Liver (tissue), 9 donors: Measurements from ENCODE around the gene AKT3. TPM values are rescaled to one million over a fixed set of nuclear protein-coding genes. Genes with fewer than 3 reads are reported as not detected.

ENCODE experiments used
- DNase-seq: peaks from one replicate; pipeline ENCODE4 v3.0.0-alpha.2; 2017; ENCODE audit warnings: low spot score
- H3K27ac ChIP-seq, 2 donors: one replicate each; pipeline ENCODE4 v1.7.0; 2013; ENCODE audit warnings: inconsistent platforms in 2 of 2, low read length in 2 of 2, control low read depth in 1 of 2, low read depth in 1 of 2, mild to moderate bottlenecking in 1 of 2
- H3K27me3 ChIP-seq, 4 donors: one replicate each; pipeline versions ENCODE4 v1.6.1 to v1.7.0; 2013; ENCODE audit warnings: low read length in 3 of 4, inconsistent platforms in 1 of 4, mild to moderate bottlenecking in 1 of 4, moderate library complexity in 1 of 4; ENCODE audit not compliant: control insufficient read depth in 4 of 4, insufficient read depth in 4 of 4
- H3K36me3 ChIP-seq, 4 donors: one replicate each; pipeline versions ENCODE4 v1.6.1 to v1.7.0; 2013; ENCODE audit warnings: low read length in 3 of 4, mild to moderate bottlenecking in 3 of 4, low read depth in 1 of 4, moderate library complexity in 1 of 4; ENCODE audit not compliant: control insufficient read depth in 4 of 4, insufficient read depth in 3 of 4
- H3K4me1 ChIP-seq, 4 donors: one replicate each; pipeline versions ENCODE4 v1.6.1 to v1.7.0; 2013; ENCODE audit warnings: low read length in 3 of 4, mild to moderate bottlenecking in 3 of 4, moderate library complexity in 1 of 4; ENCODE audit not compliant: control insufficient read depth in 4 of 4, insufficient read depth in 4 of 4
- H3K4me3 ChIP-seq, 3 donors: one replicate each; pipeline versions ENCODE4 v1.6.1 to v1.7.0; 2013; ENCODE audit warnings: low read length in 3 of 3, control low read depth in 1 of 3, low read depth in 1 of 3, mild to moderate bottlenecking in 1 of 3
- H3K9ac ChIP-seq, 2 donors: one replicate each; pipeline ENCODE4 v1.7.0; 2013; ENCODE audit warnings: low read length in 2 of 2, mild to moderate bottlenecking in 2 of 2, moderate library complexity in 2 of 2, control low read depth in 1 of 2, low read depth in 1 of 2
- H3K9me3 ChIP-seq, 4 donors: one replicate each; pipeline versions ENCODE4 v1.6.1 to v1.7.0; 2013; ENCODE audit warnings: low read length in 3 of 4; ENCODE audit not compliant: control insufficient read depth in 4 of 4
- EGR1 ChIP-seq, 2 donors: IDR thresholded peaks; 2 replicates each; pipeline ENCODE4 v1.6.1; 2016 to 2018; ENCODE audit warnings: antibody characterized with exemption in 2 of 2, low read depth in 2 of 2
- FOXA1 ChIP-seq: IDR thresholded peaks from 2 replicates; pipeline ENCODE4 v1.6.1; 2016; ENCODE audit warnings: antibody characterized with exemption
- FOXA2 ChIP-seq: IDR thresholded peaks from 2 replicates; pipeline ENCODE4 v1.6.1; 2016; ENCODE audit warnings: antibody characterized with exemption
- GABPA ChIP-seq, 2 donors: IDR thresholded peaks in 1 of 2; conservative IDR thresholded peaks in 1 of 2; 2 replicates each; pipeline ENCODE4 v1.6.1; 2016; ENCODE audit warnings: antibody characterized with exemption in 2 of 2, mild to moderate bottlenecking in 1 of 2, moderate library complexity in 1 of 2
- HNF4A ChIP-seq, 2 donors: conservative IDR thresholded peaks; 2 replicates each; pipeline ENCODE4 v1.6.1; 2016; ENCODE audit warnings: antibody characterized with exemption in 2 of 2, mild to moderate bottlenecking in 2 of 2
- HNF4G ChIP-seq: IDR thresholded peaks from 2 replicates; pipeline ENCODE4 v1.6.1; 2016; ENCODE audit warnings: antibody characterized with exemption
- JUND ChIP-seq, 2 donors: IDR thresholded peaks; 2 replicates each; pipeline ENCODE4 v1.6.1; 2016; ENCODE audit warnings: antibody characterized with exemption in 2 of 2
- NR2F2 ChIP-seq: IDR thresholded peaks from 2 replicates; pipeline ENCODE4 v1.6.1; 2016; ENCODE audit warnings: antibody characterized with exemption
- RAD21 ChIP-seq, 2 donors: IDR thresholded peaks; 2 replicates each; pipeline ENCODE4 v1.6.1; 2016; ENCODE audit warnings: antibody characterized with exemption in 2 of 2, mild to moderate bottlenecking in 2 of 2
- RXRA ChIP-seq, 2 donors: IDR thresholded peaks; 2 replicates each; pipeline ENCODE4 v1.6.1; 2017 to 2018; ENCODE audit warnings: antibody characterized with exemption in 2 of 2, mild to moderate bottlenecking in 1 of 2
- SP1 ChIP-seq: IDR thresholded peaks from 2 replicates; pipeline ENCODE4 v1.6.1; 2018; ENCODE audit warnings: antibody characterized with exemption, mild to moderate bottlenecking
- TAF1 ChIP-seq: conservative IDR thresholded peaks from 2 replicates; pipeline ENCODE4 v1.6.1; 2016; ENCODE audit warnings: antibody characterized with exemption, mild to moderate bottlenecking
- YY1 ChIP-seq: IDR thresholded peaks from 2 replicates; pipeline ENCODE4 v1.6.1; 2016; ENCODE audit warnings: antibody characterized with exemption, mild to moderate bottlenecking
- WGBS: extraction: QIAGEN DNeasy Blood & Tissue Kit; methylation state at CpG from one replicate; pipeline ENCODE4 v1.1.7; 2013; 5-methylcytosine and 5-hydroxymethylcytosine counted together
- polyA plus RNA-seq, 2 donors: library from polyadenylated mRNA; stranded (reverse) in 1 of 2; unstranded in 1 of 2; fragments of 200-250 nt in 1 of 2; fragments of >200 nt in 1 of 2; fragmentation: Nextera tagmentation in 1 of 2; extraction: Ambion mirVana in 1 of 2; gene quantifications; one replicate each; pipeline versions ENCODE4 v1.2.1 to v1.2.3, GENCODE V29; 2013 to 2015
- total RNA-seq, 2 donors: library from RNA; depleted of rRNA; stranded (reverse); fragments of >200 nt; gene quantifications; one replicate each; pipeline ENCODE4 v1.2.3, GENCODE V29; 2014
- TF ChIP-seq, protein P1 (sequence below): IDR thresholded peaks from 2 replicates; pipeline ENCODE4 v1.6.1; 2016; ENCODE audit warnings: antibody characterized with exemption, mild to moderate bottlenecking
- TF ChIP-seq, protein P2 (sequence below): fragments of 150-350 bp; IDR thresholded peaks from 2 replicates; pipeline ENCODE4 v1.5.1; 2017; ENCODE audit warnings: improper control_type of control experiment, low read depth, low read length; ENCODE audit not compliant: missing input control
- TF ChIP-seq, protein P3 (sequence below): IDR thresholded peaks from 2 replicates; pipeline ENCODE4 v1.6.1; 2016; ENCODE audit warnings: antibody characterized with exemption
- TF ChIP-seq, protein P4 (sequence below): IDR thresholded peaks from 2 replicates; pipeline ENCODE4 v1.6.1; 2016; ENCODE audit warnings: antibody characterized with exemption
- TF ChIP-seq, protein P5 (sequence below): IDR thresholded peaks from 2 replicates; pipeline ENCODE4 v1.6.1; 2016; ENCODE audit warnings: antibody characterized with exemption
- donor health status: healthy.
- donor health status: healthy.
- donor health status: healthy.
- donor health status: healthy.
- donor health status: healthy.

AKT3 gene
- total and polyA plus RNA-seq, 4 donors = 1.7 to 7.6 (median 2.8) TPM

DNA sequence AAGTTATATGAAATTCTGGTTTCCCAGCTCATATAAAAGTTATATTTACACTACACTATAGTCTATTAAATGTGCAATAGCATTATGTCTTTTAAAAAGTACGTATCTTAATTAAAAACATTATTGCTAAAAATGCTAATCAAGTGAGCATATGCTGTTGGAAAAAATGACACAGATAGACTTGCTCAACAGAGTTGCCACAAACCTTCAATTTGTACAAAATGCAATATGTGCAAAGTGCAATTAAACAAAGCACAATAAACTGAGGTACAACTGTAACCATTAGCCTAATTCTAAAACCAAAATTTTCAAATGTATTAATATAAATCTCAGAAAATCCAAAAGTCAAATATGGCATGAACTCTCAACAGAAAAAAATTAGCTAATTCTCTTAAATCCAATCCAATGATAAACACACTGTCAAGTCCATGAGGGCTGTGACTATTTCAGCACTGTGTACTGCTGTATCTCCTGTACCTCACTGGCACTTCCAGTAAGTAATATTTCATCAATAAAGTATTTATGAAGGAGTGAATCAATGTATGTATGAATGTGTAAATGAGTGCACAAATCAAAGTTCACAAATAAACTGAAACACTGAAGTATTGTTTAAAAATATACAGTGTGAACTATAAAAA, 116.3 kb downstream of the AKT3 start (continued):
- TF ChIP-seq RXRA (IDR thresholded peaks at IDR 0.05) (peak in 1 of 2 donors; percentile 78), NR2F2 (no peak), FOXA2 (peak; percentile 39)

DNA sequence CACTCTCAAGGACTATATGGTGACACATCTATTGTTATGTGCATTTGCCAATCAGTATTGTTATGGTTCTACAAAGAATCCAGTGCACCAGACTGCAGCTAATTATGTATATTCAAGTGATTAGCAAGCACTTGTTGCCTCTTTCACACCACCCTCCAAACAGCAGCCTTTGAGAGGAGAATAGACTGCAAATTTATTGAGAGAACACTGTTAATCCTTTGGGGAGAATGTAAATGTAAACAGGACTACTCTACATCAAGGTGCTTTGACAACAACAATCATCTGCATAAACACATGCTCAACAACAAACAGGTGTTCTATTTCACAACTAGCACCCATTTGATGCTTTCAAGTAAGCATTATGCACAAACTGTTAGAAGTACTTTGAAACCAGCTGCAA, 117.4 kb downstream of the AKT3 start:
- Histone ChIP-seq H3K27me3 (no peaks in the 10 kb centered on the region), H3K4me3 (no peak overlapping the region), H3K36me3 (no peaks in the 10 kb centered on the region), H3K4me1 (peaks cover 0 to 16% (median 9%) of the 10 kb centered on the region in 4 donors), H3K9ac (no peak overlapping the region), H3K27ac (no peak overlapping the region), H3K9me3 (no peaks in the 10 kb centered on the region)
- no peak for DNase-seq
- TF ChIP-seq RXRA (IDR thresholded peaks at IDR 0.05) = no peak
- TF ChIP-seq, protein P1, sequence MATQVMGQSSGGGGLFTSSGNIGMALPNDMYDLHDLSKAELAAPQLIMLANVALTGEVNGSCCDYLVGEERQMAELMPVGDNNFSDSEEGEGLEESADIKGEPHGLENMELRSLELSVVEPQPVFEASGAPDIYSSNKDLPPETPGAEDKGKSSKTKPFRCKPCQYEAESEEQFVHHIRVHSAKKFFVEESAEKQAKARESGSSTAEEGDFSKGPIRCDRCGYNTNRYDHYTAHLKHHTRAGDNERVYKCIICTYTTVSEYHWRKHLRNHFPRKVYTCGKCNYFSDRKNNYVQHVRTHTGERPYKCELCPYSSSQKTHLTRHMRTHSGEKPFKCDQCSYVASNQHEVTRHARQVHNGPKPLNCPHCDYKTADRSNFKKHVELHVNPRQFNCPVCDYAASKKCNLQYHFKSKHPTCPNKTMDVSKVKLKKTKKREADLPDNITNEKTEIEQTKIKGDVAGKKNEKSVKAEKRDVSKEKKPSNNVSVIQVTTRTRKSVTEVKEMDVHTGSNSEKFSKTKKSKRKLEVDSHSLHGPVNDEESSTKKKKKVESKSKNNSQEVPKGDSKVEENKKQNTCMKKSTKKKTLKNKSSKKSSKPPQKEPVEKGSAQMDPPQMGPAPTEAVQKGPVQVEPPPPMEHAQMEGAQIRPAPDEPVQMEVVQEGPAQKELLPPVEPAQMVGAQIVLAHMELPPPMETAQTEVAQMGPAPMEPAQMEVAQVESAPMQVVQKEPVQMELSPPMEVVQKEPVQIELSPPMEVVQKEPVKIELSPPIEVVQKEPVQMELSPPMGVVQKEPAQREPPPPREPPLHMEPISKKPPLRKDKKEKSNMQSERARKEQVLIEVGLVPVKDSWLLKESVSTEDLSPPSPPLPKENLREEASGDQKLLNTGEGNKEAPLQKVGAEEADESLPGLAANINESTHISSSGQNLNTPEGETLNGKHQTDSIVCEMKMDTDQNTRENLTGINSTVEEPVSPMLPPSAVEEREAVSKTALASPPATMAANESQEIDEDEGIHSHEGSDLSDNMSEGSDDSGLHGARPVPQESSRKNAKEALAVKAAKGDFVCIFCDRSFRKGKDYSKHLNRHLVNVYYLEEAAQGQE = no peak
- no peak for TF ChIP-seq TAF1
- TF ChIP-seq FOXA2 = no peak
- no peak for TF ChIP-seq HNF4G
- TF ChIP-seq EGR1 (IDR thresholded peaks at IDR 0.05; ENCODE audit: low read depth in 2 of 2) = no peak

DNA sequence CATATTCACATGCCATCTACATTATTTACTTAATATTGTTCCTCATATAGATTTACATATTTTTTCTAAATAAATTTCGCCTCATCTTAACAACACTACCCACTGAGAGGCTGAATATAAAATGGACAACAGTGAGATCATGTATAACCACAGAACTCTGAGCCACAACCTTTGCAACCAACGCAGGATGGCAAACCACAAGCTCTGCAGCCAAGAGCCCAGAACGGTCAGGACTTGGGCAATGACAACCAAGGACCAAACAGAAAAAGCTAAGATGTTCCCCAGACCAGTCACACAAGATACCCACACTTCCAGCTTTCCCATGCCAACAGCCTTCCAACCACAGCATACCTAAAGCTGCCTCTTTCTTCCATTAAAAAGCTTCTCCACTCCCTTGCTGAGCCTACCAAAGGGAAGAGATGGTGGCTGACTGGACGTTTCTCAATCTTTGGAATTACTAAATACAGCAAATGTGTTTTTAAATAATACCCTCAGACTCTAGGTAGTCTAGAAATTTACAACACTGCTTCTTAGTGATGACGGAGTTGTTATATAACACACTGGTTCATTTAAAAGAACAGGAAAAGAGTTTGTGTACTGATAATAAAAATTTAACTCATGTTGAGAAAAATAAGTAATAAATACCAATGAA, 117.9 kb downstream of the AKT3 start:
- Histone ChIP-seq H3K9me3 (no peaks in the 10 kb centered on the region), H3K9ac (no peak overlapping the region), H3K27me3 (no peaks in the 10 kb centered on the region), H3K4me3 (no peak overlapping the region), H3K4me1 (peaks cover 0 to 16% (median 9%) of the 10 kb centered on the region in 4 donors), H3K27ac (peak overlapping the region; percentile 51 to 52), H3K36me3 (no peaks in the 10 kb centered on the region)
- WGBS = 74% methylated on average over 5 of the region's 5 CpGs
- DNase-seq = no peak
- TF ChIP-seq FOXA2 (no peak), FOXA1 (no peak), EGR1 (IDR thresholded peaks at IDR 0.05; ENCODE audit: low read depth in 2 of 2) (no peak), TAF1 (no peak), HNF4A (conservative IDR thresholded peaks at IDR 0.05) (no peak), SP1 (no peak), RXRA (IDR thresholded peaks at IDR 0.05) (no peak), HNF4G (no peak), YY1 (no peak), GABPA (IDR thresholded peaks at IDR 0.05 in 1 of 2, conservative IDR thresholded peaks at IDR 0.05 in 1 of 2) (no peak), JUND (IDR thresholded peaks at IDR 0.05) (no peak), RAD21 (IDR thresholded peaks at IDR 0.05) (no peak), NR2F2 (no peak)
- TF ChIP-seq, protein P1 = no peak
- TF ChIP-seq, protein P2, sequence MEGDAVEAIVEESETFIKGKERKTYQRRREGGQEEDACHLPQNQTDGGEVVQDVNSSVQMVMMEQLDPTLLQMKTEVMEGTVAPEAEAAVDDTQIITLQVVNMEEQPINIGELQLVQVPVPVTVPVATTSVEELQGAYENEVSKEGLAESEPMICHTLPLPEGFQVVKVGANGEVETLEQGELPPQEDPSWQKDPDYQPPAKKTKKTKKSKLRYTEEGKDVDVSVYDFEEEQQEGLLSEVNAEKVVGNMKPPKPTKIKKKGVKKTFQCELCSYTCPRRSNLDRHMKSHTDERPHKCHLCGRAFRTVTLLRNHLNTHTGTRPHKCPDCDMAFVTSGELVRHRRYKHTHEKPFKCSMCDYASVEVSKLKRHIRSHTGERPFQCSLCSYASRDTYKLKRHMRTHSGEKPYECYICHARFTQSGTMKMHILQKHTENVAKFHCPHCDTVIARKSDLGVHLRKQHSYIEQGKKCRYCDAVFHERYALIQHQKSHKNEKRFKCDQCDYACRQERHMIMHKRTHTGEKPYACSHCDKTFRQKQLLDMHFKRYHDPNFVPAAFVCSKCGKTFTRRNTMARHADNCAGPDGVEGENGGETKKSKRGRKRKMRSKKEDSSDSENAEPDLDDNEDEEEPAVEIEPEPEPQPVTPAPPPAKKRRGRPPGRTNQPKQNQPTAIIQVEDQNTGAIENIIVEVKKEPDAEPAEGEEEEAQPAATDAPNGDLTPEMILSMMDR = no peak
- TF ChIP-seq, protein P3, sequence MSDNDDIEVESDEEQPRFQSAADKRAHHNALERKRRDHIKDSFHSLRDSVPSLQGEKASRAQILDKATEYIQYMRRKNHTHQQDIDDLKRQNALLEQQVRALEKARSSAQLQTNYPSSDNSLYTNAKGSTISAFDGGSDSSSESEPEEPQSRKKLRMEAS = no peak
- TF ChIP-seq, protein P4, sequence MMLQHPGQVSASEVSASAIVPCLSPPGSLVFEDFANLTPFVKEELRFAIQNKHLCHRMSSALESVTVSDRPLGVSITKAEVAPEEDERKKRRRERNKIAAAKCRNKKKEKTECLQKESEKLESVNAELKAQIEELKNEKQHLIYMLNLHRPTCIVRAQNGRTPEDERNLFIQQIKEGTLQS = no peak
- TF ChIP-seq, protein P5, sequence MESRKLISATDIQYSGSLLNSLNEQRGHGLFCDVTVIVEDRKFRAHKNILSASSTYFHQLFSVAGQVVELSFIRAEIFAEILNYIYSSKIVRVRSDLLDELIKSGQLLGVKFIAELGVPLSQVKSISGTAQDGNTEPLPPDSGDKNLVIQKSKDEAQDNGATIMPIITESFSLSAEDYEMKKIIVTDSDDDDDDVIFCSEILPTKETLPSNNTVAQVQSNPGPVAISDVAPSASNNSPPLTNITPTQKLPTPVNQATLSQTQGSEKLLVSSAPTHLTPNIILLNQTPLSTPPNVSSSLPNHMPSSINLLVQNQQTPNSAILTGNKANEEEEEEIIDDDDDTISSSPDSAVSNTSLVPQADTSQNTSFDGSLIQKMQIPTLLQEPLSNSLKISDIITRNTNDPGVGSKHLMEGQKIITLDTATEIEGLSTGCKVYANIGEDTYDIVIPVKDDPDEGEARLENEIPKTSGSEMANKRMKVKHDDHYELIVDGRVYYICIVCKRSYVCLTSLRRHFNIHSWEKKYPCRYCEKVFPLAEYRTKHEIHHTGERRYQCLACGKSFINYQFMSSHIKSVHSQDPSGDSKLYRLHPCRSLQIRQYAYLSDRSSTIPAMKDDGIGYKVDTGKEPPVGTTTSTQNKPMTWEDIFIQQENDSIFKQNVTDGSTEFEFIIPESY = no peak
